Activated T-cell treated with anti-CD3 and anti-CD28 coated beads for 24 hours (primary cell): Measurements from ENCODE around the gene PDE4A.
"Not testable (repeated sequence)": the region's sequence is repeated elsewhere in the genome, so short reads cannot be mapped to it uniquely, and the experiment has no call there.

Source experiments
- DNase-seq: peaks from one replicate; pipeline ENCODE4 v3.0.0-alpha.2; 2020; ENCODE audit warnings: low read depth

The PDE4A gene

DNA sequence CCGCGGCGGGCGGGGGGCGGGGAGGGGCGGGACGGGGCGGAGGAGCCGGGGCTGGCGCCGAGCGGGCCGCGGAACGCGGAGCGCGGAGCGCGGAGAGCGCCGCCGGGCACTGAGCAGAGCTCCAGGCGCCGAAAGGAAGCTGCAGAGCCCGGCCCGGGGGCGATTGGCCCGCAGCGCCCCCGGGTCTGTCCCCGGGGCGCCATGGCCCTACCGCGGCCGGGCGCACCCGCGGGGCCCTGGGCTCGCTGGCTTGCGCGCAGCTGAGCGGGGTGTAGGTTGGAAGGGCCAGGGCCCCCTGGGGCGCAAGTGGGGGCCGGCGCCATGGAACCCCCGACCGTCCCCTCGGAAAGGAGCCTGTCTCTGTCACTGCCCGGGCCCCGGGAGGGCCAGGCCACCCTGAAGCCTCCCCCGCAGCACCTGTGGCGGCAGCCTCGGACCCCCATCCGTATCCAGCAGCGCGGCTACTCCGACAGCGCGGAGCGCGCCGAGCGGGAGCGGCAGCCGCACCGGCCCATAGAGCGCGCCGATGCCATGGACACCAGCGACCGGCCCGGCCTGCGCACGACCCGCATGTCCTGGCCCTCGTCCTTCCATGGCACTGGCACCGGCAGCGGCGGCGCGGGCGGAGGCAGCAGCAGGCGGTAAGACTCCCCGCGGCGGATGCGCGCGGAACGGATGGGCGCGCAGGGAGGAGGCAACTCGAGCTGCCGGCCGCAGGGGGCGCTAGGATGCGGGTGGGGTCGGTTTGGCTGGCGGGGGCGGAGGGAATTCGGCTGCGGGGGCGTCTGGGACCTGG is at the start of gene PDE4A:
TSS of gene PDE4A (plus strand) at position 95 of the 796 bp plus-strand sequence. CDS start at position 322, 227 bp downstream.
- no peak for DNase-seq

DNA sequence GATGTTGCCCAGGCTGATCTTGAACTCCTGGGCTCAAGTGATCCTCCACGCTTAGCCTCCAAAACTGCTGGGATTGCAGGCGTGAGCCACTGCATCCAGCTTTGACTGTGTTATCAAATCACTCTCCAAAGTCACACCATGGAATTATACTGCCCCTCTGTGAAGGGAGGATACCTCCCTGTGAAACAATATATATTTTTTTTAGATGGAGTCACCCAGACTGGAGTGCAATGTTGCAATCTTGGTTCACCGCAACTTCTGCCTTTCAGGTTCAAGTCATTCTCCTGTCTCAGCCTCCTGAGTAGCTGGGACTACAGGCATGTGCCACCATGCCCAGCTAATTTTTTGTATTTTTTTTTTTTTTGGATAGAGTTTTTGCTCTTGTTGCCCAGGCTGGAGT is 47.6 kb upstream of the PDE4A start:
- DNase-seq: no peak

DNA sequence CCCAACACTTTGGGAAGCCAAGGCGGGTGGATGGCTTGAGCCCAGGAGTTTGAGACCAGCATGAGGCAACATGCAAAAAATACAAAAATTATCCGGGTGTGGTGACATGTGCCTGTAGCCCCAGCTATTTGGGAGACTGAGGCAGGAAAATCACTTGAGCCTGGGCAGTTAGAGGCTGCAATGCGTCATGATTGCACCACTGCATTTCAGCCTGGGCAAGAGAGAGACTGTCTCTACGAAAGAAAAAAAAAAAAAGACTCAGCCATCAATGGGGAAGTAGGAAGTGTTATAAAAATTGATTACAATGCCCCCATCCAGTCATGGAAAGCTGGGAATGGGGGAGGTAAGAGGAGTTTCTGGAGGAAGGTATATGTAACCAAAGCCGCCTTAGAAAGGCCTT is 45.4 kb upstream of the PDE4A start:
- DNase-seq: no peak

DNA sequence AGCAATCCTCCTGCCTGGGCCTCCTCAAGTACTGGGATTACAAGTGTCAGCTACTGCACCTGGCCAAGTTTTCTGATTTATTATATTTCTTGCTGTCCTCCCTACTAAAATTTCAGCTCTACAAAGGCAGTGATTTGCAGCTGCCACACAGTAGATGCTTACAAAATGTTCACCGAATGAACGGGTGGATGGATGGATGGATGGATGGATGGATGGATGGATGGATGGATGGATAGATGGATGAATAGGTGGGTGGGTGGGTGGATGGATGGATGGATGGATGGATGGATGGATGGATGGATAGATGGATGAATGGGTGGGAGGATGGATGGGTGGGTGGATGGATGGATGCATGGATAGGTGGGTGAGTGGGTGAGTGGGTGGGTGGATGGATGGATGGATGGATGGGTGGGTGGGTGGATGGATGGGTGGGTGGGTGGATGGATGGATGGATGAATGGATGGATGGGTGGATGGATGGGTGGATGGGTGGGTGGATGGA is 43.1 kb upstream of the PDE4A start:
- not testable (repeated sequence) for DNase-seq

DNA sequence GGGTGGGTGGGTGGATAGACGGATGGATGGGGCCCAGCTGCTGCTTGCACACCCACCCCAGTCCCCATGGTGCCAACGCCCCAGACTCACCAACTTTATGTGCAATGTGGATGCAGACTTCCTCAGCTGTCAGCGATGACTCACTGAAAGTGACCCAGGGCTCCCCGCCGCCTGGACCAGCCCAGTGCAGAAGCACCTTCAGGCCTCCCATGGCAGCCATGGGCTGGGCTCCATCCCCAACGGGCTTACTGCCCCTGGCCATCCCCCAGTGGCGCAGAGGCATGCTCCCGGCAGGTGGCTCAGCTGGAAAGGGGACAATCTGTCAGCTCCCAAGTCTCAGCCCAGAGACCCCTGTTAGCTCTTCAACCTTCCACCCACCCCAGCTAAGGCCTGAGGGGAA is 42.2 kb upstream of the PDE4A start:
- no peak for DNase-seq

DNA sequence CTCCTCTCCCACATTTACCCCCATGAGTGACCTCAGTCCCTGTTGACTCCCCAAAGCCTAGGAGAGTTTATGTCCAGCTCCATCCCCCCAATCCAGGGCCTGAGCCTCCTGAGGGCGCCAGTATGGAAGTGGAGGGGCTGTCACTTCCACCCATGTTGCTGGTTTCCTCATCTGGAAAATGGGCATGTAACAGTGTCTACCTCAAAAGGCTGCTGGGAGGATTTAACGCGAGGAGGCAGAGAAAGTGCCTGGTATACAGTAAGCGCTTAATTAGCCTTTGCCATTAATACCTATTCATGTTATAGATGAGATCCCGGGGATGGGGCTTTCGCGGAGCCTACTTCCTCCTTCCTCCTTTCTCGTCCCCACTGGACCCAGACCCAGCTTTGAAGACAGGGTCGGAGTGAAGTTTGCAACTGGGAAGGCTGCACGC is 40.4 kb upstream of the PDE4A start:
- no peak for DNase-seq

DNA sequence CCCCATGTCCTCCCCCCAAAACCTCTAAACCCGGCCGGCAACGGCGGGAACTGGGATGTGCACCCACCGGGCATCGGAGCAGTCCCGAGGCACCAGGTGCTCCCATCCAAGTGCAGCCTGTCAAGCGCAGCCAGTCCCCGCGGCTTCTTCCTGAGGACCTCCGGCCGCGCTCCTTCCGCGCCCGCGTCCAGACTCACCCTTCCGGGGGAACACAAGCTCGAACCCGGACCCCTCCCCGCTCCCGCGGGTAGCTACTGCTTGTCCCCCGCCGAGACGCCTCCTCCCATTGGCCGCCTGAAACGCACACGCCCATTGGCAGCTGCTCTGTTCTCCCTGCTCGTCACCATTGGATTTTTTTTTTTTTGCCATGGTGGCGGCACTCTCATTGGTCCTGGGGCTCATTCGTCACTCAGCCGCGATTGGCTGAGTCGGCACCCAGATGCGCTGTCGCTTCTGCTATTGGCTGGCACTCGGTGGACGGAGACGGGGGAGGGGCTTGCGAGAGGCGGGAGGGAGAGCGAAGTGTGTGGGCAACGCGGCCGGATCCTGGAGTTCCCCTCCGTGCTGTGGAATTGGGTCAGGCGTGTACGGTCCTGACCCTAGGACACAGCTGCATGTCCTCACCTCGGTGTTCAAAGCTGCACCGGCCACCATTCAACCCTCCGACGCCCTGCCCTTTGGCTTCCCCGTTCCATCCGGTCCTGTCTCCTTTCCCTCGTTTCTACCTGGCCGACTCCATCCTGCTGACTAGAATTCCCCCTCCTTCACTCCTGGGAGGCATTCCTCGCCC is 39.8 kb upstream of the PDE4A start, which contains the start of gene TYK2:
TSS of gene TYK2 (minus strand) at position 260 of the 790 bp plus-strand sequence. CDS start 2,166 bp downstream, outside the sequence.
- DNase-seq: peak; percentile 93

DNA sequence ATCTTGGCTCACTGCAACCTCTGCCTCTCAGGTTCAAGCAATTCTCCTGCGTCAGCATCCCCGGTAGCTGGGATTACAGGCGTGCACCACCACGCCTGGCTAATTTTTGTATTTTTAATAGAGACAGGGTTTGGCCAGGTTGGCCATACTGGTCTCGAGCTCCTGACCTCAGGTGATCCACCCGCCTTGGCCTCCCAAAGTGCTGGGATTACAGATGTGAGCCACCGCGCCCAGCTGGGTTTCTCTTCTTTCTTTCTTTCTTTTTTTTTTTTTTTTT is 37.2 kb upstream of the PDE4A start:
- DNase-seq: not testable (repeated sequence)

DNA sequence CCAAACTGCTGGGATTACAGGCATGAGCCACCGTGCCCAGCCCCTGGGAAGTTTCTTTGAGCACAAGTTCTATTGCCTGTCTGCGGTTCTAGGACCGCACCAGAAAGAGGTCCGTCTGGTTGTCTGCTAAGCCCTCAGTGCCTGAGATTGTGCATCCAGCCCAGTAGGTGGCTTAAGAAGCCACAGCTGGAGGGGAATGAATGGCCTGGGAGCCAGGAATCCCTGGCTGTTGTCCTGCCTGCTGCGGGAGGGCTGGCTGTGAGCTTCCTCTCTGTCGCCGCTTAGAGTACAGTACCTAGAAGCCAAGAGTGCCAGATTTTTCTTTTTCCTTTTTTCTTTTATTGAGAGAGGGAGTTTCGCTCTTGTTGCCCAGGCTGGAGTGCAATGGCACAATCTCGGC is 35.8 kb upstream of the PDE4A start:
- no peak for DNase-seq

DNA sequence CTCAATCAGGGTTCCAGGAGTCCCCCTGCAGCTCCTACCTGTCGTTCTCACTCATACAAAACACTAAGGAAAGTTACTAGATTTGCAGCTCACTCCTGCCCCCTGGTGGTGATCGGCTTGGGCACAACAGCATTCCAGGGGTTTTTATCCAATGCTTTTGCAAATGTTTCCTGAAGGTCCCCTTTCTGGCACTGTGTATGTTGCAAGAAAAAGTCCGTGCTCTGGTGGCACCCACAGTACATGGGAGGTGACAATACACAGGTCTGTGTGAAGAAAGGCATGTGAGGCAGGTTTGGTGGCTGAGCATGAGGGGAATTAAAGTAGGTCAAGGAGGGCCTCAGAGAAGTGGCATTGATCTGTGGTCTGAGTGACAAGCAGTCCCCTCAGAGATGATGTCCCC is 31.4 kb upstream of the PDE4A start:
- DNase-seq: peak; percentile 73

DNA sequence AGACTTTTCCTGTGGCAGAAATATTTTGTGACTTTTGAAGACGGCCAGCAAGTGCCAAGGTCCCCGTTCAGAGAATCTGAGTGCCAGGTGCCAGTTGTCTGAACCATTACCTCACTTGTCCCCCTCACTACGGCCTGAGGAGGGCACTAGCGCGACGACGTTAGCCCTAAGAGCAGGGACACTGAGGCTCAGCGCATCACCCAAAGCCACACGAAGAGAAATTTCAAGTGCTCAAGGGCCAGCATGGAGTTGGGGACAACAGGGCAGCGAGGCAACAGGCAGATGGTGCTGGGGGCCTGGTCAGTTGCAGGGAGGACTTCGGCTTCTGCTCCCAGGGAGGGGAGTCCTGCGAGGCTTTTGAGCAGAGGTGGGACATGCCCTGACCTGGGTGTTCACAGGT is 30.5 kb upstream of the PDE4A start:
- DNase-seq: no peak

DNA sequence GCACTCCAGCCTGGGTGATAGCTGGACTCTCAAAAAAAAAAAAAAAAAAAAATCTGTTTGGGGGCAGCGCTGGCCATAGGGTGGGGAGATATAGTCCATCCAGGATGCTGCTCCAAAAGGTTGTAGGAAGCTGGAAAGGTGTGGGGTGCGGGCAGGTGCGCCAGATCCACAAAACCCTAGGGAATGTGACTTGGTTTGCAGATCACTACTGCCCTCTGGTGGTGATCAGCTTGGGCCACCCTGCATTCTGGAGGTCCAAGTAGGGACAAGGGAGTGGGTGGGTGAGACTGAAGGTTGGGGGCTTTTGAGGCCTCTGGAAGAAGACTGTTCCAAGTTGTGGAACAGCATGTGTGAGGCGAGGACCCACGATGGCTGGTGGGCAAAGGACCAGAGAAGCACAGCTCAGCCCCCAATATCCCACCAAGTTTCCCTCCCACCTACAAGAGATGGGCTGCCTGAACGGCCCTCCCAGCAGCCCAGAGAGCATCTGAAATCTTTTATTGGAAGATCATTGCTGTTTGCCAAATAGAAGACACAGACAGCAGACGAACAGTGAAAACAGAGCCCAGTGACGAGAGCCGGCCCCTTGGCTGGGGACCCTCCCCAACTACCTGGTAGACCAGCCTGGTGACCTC is 29.6 kb upstream of the PDE4A start:
- DNase-seq: peak; percentile 59

DNA sequence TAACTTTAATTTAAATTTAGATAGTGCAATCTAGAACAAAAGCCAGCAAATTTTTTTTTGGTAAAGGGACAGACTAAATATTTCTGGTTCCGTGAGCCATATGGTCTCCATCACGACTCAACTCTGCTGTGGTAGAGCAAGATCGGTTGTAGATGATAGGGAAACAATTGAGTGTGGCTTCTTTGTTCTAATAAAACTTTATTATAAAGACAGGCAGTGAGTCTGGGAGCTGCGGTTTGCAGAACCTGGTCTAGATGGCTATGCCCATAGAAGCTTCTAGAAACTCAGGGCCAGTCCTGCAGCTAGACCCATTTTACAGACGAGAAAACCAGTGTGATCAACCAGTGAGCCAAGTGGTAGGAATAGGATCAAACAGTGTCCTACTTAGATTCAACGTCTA is 28.2 kb upstream of the PDE4A start:
- DNase-seq: no peak

DNA sequence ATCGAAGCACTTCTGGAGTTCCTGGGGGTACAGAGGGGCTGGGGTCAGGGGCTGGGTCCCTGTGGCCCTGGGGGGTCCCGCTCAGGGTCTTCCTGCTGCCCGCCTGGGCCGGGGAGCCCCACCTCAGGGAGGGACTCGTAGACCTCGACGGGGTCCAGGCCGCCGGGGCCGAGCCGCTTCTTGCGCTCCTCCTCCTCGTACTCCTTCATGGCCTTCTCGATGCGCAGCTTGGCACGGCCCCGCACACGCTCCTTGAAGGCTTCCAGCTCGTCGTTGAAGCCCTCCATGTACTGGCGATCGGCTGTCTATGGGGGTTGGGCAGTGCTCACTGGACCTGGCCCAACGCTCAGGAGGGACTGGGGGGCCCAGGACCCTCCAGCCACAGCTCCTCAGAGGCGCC is 27.2 kb upstream of the PDE4A start:
- DNase-seq: no peak

DNA sequence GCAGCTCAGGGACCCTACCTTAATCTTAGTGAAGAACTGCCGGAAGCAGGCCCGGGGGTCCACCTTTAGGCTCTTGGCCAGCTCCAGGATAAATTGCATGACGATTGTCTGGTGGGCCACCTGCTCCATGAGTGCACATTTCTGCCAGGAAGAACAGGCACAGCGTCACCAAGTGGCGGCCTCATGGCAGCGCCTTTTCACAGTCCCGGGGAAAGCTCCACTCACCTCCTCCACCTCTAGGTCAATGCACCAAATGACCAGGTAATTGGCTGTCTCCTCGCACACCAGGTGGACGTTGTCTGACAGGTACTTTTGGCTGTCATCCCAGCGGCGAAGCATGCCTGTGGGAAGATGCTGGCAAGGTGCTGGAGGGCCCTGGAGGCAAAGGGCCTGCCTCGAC is 25.3 kb upstream of the PDE4A start:
- DNase-seq: no peak

DNA sequence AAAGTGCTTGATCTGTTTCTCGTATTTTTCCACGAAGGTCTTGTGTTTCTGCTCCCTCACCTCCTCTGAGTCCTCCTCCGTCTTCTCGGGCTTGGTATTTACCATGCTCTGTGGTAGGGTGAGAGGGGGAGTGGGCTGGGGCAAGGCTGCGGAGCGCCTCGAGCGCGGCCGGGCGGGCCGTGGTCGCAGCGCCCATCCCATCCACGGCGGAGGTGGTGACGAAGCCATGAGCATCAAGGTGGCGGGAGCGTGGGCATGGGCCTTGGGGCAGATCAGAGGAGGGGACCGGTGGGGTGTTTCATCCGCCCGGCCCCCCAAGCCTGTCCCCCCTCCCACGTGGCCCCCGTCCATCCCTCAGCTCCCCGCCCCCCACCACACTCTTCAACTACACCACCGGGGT is 24.9 kb upstream of the PDE4A start:
- no peak for DNase-seq

DNA sequence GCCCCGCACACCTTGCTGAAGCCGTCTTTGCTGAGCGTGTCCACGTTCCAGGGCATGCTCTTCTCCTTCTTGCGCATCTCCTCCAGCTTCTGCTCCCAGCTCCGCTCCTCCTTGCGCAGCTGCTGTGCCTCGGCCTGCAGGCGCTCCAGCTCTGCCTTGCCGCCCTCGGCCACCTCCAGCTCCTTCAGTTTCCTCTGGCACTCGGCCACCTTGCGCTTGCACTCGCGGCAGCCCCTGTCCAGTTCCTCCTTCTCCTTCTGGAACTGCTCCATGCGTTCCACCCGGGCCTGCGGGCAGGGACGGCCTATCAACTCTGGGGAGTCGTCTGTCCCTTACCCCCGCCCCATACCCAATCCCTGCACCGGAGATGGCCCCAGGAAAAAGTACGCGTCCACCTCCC is 24.4 kb upstream of the PDE4A start:
- DNase-seq: no peak

DNA sequence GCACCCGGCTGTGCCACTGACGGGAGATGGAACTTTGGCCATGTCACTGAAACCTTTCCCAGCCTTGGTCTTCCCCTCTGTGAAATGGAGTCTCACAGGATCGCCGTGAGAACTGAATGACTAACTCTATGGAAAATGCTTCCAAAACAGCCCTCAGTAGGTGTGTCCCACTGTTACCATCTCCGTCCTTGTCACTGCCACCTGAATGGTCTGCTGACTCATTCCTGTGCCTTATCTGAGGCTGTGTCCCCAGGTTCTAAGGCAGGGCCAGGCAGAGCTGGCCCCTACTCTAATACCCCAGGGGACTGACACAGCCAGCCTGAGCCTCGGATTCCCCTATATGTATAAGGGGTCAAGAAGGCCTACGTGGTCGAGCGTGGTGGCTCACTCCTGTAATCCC is 21.5 kb upstream of the PDE4A start:
- DNase-seq: no peak

DNA sequence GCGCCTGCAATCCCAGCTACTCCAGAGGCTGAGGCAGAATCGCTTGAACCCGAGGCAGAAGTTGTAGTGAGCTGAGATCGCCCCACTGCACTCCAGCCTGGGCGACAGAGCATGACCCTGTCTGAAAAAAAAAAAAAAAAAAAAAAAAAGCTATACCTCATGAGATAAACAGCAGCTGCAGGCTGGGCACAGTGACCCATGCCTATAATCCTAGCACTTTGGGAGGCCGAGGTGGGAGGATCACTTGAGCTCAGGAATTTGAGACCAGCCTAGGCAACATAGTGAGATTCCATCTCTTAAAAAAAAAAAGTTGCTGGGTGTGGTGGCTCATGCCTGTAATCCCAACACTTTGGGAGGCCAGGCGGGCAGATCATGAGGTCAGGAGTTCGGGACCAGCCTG is 21.0 kb upstream of the PDE4A start:
- not testable (repeated sequence) for DNase-seq

DNA sequence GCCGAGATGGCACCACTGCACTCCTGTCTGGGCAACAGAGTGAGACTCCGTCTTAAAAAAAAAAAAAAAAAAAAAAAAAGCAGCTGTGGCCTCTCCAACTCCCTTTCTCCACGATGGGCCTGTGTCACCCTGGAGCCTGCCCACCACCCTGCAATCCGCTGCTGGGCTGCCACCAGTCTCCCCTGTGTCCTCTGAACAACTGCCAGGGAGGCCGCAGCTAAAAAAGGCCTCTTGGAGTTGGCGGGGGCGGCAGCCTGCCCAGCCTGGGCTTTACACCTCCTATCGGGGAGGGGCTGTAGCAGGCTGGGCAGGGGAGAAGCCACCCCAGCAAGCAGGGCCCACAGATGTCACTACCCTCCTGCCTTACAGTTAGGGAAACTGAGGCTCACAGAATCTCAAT is 20.5 kb upstream of the PDE4A start:
- no peak for DNase-seq

DNA sequence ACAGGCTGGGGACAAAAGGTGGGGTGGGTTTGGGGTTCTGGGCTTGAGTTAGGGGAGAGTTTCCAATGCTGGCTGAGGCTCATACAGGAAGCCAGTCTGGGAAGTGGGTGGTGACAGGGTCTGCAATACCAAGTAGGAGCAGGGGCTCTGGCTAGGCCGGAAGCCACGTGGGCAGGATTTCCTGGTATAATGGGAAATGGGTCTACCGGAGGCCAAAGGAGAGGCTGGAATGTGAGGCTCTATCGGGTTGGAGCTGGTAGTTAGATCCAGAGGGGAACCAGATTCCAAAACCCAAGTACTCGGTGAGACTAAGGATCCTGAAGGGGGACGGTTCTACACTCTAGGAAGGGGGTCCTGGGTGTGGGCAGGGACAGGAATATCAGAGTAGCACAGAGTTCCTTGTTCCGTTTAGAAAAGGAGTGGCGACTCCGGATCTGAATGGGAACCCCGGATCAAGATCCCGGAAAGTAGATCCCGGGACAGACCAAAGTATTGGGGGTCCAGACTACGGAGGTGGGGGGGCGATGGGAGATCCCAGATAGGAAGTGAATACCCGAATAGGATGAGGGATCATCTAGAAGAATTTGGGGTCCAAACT is 17.8 kb upstream of the PDE4A start:
- DNase-seq: no peak
